Stomach (tissue), 9 donors: ENCODE results near the gene USP19. TPM values are rescaled to one million over a fixed set of nuclear protein-coding genes. Genes with fewer than 3 reads are reported as not detected.

ENCODE experiments used
- DNase-seq, 2 donors: peaks; one replicate each; pipeline versions ENCODE4 v3.0.0 to v3.0.0-alpha.2; 2013 to 2019
- H3K27ac ChIP-seq, 5 donors: fragments of 200-600 bp in 4 of 5; sonication (generic) in 4 of 5; one replicate each; pipeline ENCODE4 v1.5.1; 2013 to 2019; ENCODE audit warnings: mild to moderate bottlenecking in 1 of 5, moderate library complexity in 1 of 5
- H3K27me3 ChIP-seq, 3 donors: fragments of 200-600 bp; sonication (generic); one replicate each; pipeline ENCODE4 v1.5.1; 2017 to 2019; ENCODE audit warnings: mixed run types in 1 of 3
- H3K36me3 ChIP-seq, 4 donors: fragments of 200-600 bp; sonication (generic); 1 replicate in 3 of 4; 2 replicates in 1 of 4; pipeline ENCODE4 v1.5.1; 2016 to 2019
- H3K4me1 ChIP-seq, 4 donors: fragments of 200-600 bp; sonication (generic); one replicate each; pipeline ENCODE4 v1.5.1; 2016 to 2019
- H3K4me3 ChIP-seq, 4 donors: fragments of 200-600 bp; sonication (generic) in 3 of 4; one replicate each; pipeline ENCODE4 v1.5.1; 2016 to 2019; ENCODE audit warnings: mild to moderate bottlenecking in 1 of 4
- H3K9me3 ChIP-seq, 4 donors: fragments of 200-600 bp; sonication (generic); one replicate each; pipeline ENCODE4 v1.5.1; 2016 to 2019
- EP300 ChIP-seq: sonication (generic); formaldehyde crosslinking; IDR thresholded peaks from one replicate; pipeline ENCODE4 v1.6.1; 2017; ENCODE audit warnings: antibody characterized with exemption
- POLR2A ChIP-seq, 4 donors: fragments of 450-650 bp; IDR thresholded peaks; one replicate each; pipeline ENCODE4 v1.6.1; 2016; ENCODE audit warnings: antibody characterized with exemption in 4 of 4, control low read depth in 2 of 4, mild to moderate bottlenecking in 1 of 4, moderate library complexity in 1 of 4
- POLR2AphosphoS5 ChIP-seq, 3 donors: sonication (generic); formaldehyde crosslinking; IDR thresholded peaks; one replicate each; pipeline ENCODE4 v1.6.1; 2016; ENCODE audit warnings: antibody characterized with exemption in 3 of 3
- WGBS, 5 donors: extraction: QIAGEN DNeasy Blood & Tissue Kit in 3 of 5; methylation state at CpG; one replicate each; pipeline versions ENCODE4 v1.1.5 to v1.1.7; 2013 to 2018; 5-methylcytosine and 5-hydroxymethylcytosine counted together
- intact Hi-C: fragments of 100-400 bp; cut with DNase I; formaldehyde crosslinking; loops from one replicate; pipeline ENCODE4 v1.15.1; 2023; ENCODE audit warnings: low total_unique reads
- polyA plus RNA-seq, 3 donors: library from polyadenylated mRNA; stranded (reverse); fragments of 200-250 nt; gene quantifications; one replicate each; pipeline ENCODE4 v1.2.3, GENCODE V29; 2013
- total RNA-seq, 5 donors: library from RNA; depleted of rRNA; stranded (reverse); fragments of >200 nt; gene quantifications; one replicate each; pipeline versions ENCODE4 v1.1.0 to v1.2.3, GENCODE V29; 2014 to 2016
- TF ChIP-seq, protein P1 (sequence below), 7 experiments: fragments of 450-650 bp in 4 of 7; fragments of 200-600 bp in 3 of 7; sonication (generic) in 3 of 7; IDR thresholded peaks; one replicate each; pipeline ENCODE4 v1.5.1; 2016 to 2019; ENCODE audit warnings: antibody characterized with exemption in 7 of 7, control low read depth in 2 of 7, mild to moderate bottlenecking in 1 of 7
- donor health status: healthy with polysubstance abuse.
- donor health status: Bipolar disorder and iron deficiency.
- donor health status: healthy.

USP19 gene
- total and polyA plus RNA-seq, 8 donors: 15.6 to 77.2 (median 30.5) TPM

GRCh38 chr3:49162751-49163419, 42.3 kb upstream of the USP19 start:
- H3K4me3 ChIP-seq: no peak overlapping the region
- H3K27me3 ChIP-seq: no peaks in the 10 kb centered on the region
- no peak for DNase-seq
- TF ChIP-seq POLR2A (IDR thresholded peaks at IDR 0.05): no peak
- H3K4me1 ChIP-seq: peaks cover 19 to 47% (median 26%) of the 10 kb centered on the region in 4 donors
- intact Hi-C loops: loop anchor here (10.0 kb wide), 1 partner anchor 282 kb away; no protein-coding TSS in a partner anchor
- H3K27ac ChIP-seq: no peak overlapping the region
- 96 to 97% (median 96%) methylated on average over 19 to 21 of the region's 21 CpGs for WGBS, 5 donors
- peaks cover 21 to 37% (median 32%) of the 10 kb centered on the region in 4 donors for H3K36me3 ChIP-seq
- H3K9me3 ChIP-seq: no peaks in the 10 kb centered on the region

DNA sequence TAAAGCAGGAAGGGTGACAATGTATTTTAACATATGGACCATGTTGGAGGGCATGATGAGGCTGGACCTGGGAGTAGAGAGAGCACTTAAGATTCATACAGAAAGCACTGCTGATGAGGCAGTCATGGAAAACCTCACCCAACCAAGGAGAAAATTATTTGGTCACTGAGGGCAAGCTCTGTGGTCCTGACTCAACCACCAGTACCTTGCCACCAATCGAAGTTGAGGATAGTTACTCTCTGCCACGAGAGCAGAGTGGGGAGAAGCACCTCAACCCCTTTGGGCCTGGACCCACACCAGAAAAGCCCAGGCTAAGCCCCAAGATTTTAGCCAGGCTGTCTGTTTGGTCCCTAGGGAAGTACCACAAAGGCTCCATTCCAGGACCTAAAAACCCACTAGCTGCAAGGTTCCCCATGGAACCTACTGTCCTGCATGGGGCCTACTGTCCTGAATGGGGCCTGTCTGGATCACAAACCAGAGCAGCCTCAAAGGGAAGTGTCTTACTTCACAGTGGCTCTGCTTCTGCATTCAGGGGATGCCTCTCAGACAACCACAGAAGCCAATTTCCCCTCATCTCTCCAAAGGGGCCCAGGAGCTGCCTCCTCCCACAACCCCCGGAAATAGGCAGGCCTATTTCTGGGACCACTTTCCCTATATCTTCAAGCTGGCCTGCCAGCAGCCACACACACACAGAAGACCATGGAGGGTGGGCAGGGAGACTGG, 41.3 kb upstream of the USP19 start:
- intact Hi-C loops: loop anchor here (10.0 kb wide), 1 partner anchor 283 kb away; no protein-coding TSS in a partner anchor
- 67 to 83% (median 78%) methylated on average over 1 to 3 of the region's 3 CpGs for WGBS, 5 donors
- TF ChIP-seq POLR2AphosphoS5 (IDR thresholded peaks at IDR 0.05) (no peak), POLR2A (IDR thresholded peaks at IDR 0.05) (no peak), EP300 (no peak)
- no peak for DNase-seq
- no peaks in the 10 kb centered on the region for H3K9me3 ChIP-seq
- H3K4me3 ChIP-seq: no peak overlapping the region
- H3K4me1 ChIP-seq: peaks cover 19 to 47% (median 26%) of the 10 kb centered on the region in 4 donors
- H3K27ac ChIP-seq: no peak overlapping the region
- no peaks in the 10 kb centered on the region for H3K27me3 ChIP-seq
- H3K36me3 ChIP-seq: peaks cover 21 to 37% (median 32%) of the 10 kb centered on the region in 4 donors

GRCh38 chr3:49161197-49161596, 40.6 kb upstream of the USP19 start:
- no peak for TF ChIP-seq EP300
- TF ChIP-seq POLR2AphosphoS5 (IDR thresholded peaks at IDR 0.05): no peak
- no peak for TF ChIP-seq POLR2A (IDR thresholded peaks at IDR 0.05)
- TF ChIP-seq, protein P1, sequence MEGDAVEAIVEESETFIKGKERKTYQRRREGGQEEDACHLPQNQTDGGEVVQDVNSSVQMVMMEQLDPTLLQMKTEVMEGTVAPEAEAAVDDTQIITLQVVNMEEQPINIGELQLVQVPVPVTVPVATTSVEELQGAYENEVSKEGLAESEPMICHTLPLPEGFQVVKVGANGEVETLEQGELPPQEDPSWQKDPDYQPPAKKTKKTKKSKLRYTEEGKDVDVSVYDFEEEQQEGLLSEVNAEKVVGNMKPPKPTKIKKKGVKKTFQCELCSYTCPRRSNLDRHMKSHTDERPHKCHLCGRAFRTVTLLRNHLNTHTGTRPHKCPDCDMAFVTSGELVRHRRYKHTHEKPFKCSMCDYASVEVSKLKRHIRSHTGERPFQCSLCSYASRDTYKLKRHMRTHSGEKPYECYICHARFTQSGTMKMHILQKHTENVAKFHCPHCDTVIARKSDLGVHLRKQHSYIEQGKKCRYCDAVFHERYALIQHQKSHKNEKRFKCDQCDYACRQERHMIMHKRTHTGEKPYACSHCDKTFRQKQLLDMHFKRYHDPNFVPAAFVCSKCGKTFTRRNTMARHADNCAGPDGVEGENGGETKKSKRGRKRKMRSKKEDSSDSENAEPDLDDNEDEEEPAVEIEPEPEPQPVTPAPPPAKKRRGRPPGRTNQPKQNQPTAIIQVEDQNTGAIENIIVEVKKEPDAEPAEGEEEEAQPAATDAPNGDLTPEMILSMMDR (IDR thresholded peaks at IDR 0.05): no peak
- Histone ChIP-seq H3K27me3 (no peaks in the 10 kb centered on the region), H3K27ac (no peak overlapping the region), H3K36me3 (peaks cover 21 to 37% (median 32%) of the 10 kb centered on the region in 4 donors), H3K4me3 (no peak overlapping the region), H3K4me1 (peaks cover 12 to 40% (median 18%) of the 10 kb centered on the region in 4 donors), H3K9me3 (no peaks in the 10 kb centered on the region)
- DNase-seq: no peak
- intact Hi-C loops: loop anchor here (10.0 kb wide), 1 partner anchor 284 kb away; no protein-coding TSS in a partner anchor
- 86 to 100% (median 93%) methylated on average over 2 of the region's 2 CpGs for WGBS, 5 donors

GRCh38 chr3:49158792-49159191, 38.2 kb upstream of the USP19 start:
- intact Hi-C loops: no loop called here
- Histone ChIP-seq H3K27ac (no peak overlapping the region), H3K36me3 (peaks cover 19 to 30% (median 27%) of the 10 kb centered on the region in 4 donors), H3K9me3 (no peaks in the 10 kb centered on the region), H3K4me1 (peaks cover 0 to 21% (median under 1%) of the 10 kb centered on the region in 4 donors), H3K4me3 (no peak overlapping the region), H3K27me3 (no peaks in the 10 kb centered on the region)
- 51 to 81% (median 69%) methylated on average over 2 of the region's 2 CpGs for WGBS, 5 donors
- no peak for DNase-seq
- TF ChIP-seq POLR2AphosphoS5 (IDR thresholded peaks at IDR 0.05) (no peak), EP300 (no peak), POLR2A (IDR thresholded peaks at IDR 0.05) (no peak)
- TF ChIP-seq, protein P1 (IDR thresholded peaks at IDR 0.05): no peak

- DNase-seq: peak; percentile 62 to 64
- H3K27me3 ChIP-seq: no peaks in the 10 kb centered on the region
- no peaks in the 10 kb centered on the region for H3K9me3 ChIP-seq
- peaks cover 13 to 24% (median 21%) of the 10 kb centered on the region in 4 donors for H3K36me3 ChIP-seq
- TF ChIP-seq POLR2A (IDR thresholded peaks at IDR 0.05) (no peak), POLR2AphosphoS5 (IDR thresholded peaks at IDR 0.05) (peak in 1 of 3 donors; percentile 61), EP300 (no peak)
- TF ChIP-seq, protein P1 (IDR thresholded peaks at IDR 0.05): peak in 3 of 7 experiments; percentile 3 to 46 (median 40)
- peaks cover 0 to 15% (median 0%) of the 10 kb centered on the region in 4 donors for H3K4me1 ChIP-seq
- WGBS, 5 donors: 56 to 72% (median 63%) methylated on average over 5 of the region's 5 CpGs
- intact Hi-C loops: no loop called here
- no peak overlapping the region for H3K4me3 ChIP-seq
- H3K27ac ChIP-seq: no peak overlapping the region
Observed at GRCh38 chr3:49158103-49158709, 37.6 kb upstream of the USP19 start.
